SK-N-SH (cell line): ENCODE results near the gene PES1. TPM values are rescaled to one million over a fixed set of nuclear protein-coding genes. Genes with fewer than 3 reads are reported as not detected.
A peak's percentile ranks its signal among the peaks of the same experiment; 100 is the strongest.

Experiments used
- CTCF ChIA-PET: fragments of 300-600, 350-600 bp; formaldehyde crosslinking; extraction: SDS; loops from one replicate; lab custom pipeline; 2021; lab: Yijun Ruan, JAX
- POLR2A ChIA-PET: fragments of 350-600 bp; sonication (Branson Sonifier 250); formaldehyde crosslinking; extraction: SDS; loops from one replicate; lab custom pipeline; 2020; ENCODE audit warnings: antibody characterized with exemption, inconsistent platforms; lab: Yijun Ruan, JAX
- DNase-seq: peaks from one replicate; pipeline ENCODE4 v3.0.0; 2012
- H2AFZ ChIP-seq: fragments of 200-600 bp; sonication (generic); 2 replicates; pipeline ENCODE4 v1.8.1; 2016; ENCODE audit warnings: antibody characterized with exemption, mild to moderate bottlenecking, low read depth
- H3F3A ChIP-seq: fragments of 200-600 bp; sonication (generic); replicated peaks from 2 replicates; pipeline ENCODE3; 2016; ENCODE audit warnings: antibody characterized with exemption, mild to moderate bottlenecking; ENCODE audit not compliant: insufficient read depth
- H3K27ac ChIP-seq, 2 experiments: fragments of 200-500 bp in 1 of 2; fragments of 200-600 bp in 1 of 2; sonication (Bioruptor generic) in 1 of 2; sonication (generic), shearing (Covaris generic) in 1 of 2; 2 replicates each; pipeline versions ENCODE4 v1.5.1 to v1.6.1; 2014 to 2016; ENCODE audit warnings: low read depth in 2 of 2, inconsistent platforms in 1 of 2, low read length in 1 of 2, mild to moderate bottlenecking in 1 of 2, mixed read lengths in 1 of 2
- H3K27me3 ChIP-seq: fragments of 200-600 bp; sonication (generic), shearing (Covaris generic); 2 replicates; pipeline ENCODE4 v1.6.1; 2016; ENCODE audit warnings: mixed run types; ENCODE audit not compliant: insufficient read depth
- H3K36me3 ChIP-seq, 2 experiments: fragments of 200-500 bp in 1 of 2; fragments of 200-600 bp in 1 of 2; sonication (Bioruptor generic) in 1 of 2; sonication (generic) in 1 of 2; replicated peaks in 1 of 2; 2 replicates each; pipeline versions ENCODE3 to v1.5.1; 2014 to 2016; ENCODE audit warnings: low read length in 1 of 2, mild to moderate bottlenecking in 1 of 2; ENCODE audit not compliant: insufficient read depth in 2 of 2, control insufficient read depth in 1 of 2
- H3K4me1 ChIP-seq, 2 experiments: fragments of 200-500 bp in 1 of 2; fragments of 200-600 bp in 1 of 2; sonication (Bioruptor generic) in 1 of 2; sonication (generic), shearing (Covaris generic) in 1 of 2; 2 replicates each; pipeline versions ENCODE4 v1.5.1 to v1.6.1; 2014 to 2016; ENCODE audit warnings: low read depth in 1 of 2, low read length in 1 of 2, mixed run types in 1 of 2; ENCODE audit not compliant: insufficient read depth in 2 of 2, control insufficient read depth in 1 of 2
- H3K4me2 ChIP-seq: fragments of 200-600 bp; sonication (generic), shearing (Covaris generic); 2 replicates; pipeline ENCODE4 v1.6.1; 2017; ENCODE audit warnings: mixed run types
- H3K4me3 ChIP-seq, 2 experiments: fragments of 200-500 bp in 1 of 2; fragments of 200-600 bp in 1 of 2; sonication (Bioruptor generic) in 1 of 2; sonication (generic), shearing (Covaris generic) in 1 of 2; 2 replicates each; pipeline versions ENCODE4 v1.5.1 to v1.8.1; 2014 to 2016; ENCODE audit warnings: low read depth in 2 of 2, inconsistent platforms in 1 of 2, low read length in 1 of 2, mild to moderate bottlenecking in 1 of 2, mixed read lengths in 1 of 2, moderate library complexity in 1 of 2
- H3K79me2 ChIP-seq: fragments of 200-600 bp; sonication (generic); 2 replicates; pipeline ENCODE4 v1.8.1; 2017; ENCODE audit warnings: mild to moderate bottlenecking; ENCODE audit not compliant: insufficient read depth
- H3K9ac ChIP-seq: fragments of 200-600 bp; sonication (generic); 2 replicates; pipeline ENCODE4 v1.6.1; 2017; ENCODE audit warnings: mixed run types
- H3K9me2 ChIP-seq: fragments of 200-600 bp; sonication (generic); 2 replicates; pipeline ENCODE4 v1.6.1; 2017; ENCODE audit warnings: mixed run types
- H3K9me3 ChIP-seq: fragments of 200-600 bp; sonication (generic); 2 replicates; pipeline ENCODE4 v1.6.1; 2017; ENCODE audit warnings: mixed run types, mild to moderate bottlenecking, moderate library complexity
- H4K20me1 ChIP-seq: fragments of 200-600 bp; sonication (generic); 2 replicates; pipeline ENCODE4 v1.6.1; 2017; ENCODE audit warnings: mild to moderate bottlenecking, mixed run types; ENCODE audit not compliant: insufficient read depth
- CHD2 ChIP-seq: fragments of 150-350 bp; IDR thresholded peaks from 2 replicates; pipeline ENCODE4 v1.6.1; 2018; ENCODE audit warnings: low read length; ENCODE audit not compliant: partially characterized antibody
- EP300 ChIP-seq, 2 experiments: IDR thresholded peaks; 2 replicates each; pipeline versions ENCODE4 v1.4.0 to v1.6.1; 2012; ENCODE audit warnings: borderline replicate concordance in 1 of 2, low read depth in 1 of 2, low read length in 1 of 2
- FOXJ3 ChIP-seq: sonication (generic); formaldehyde crosslinking; IDR thresholded peaks from 2 replicates; pipeline ENCODE4 v1.5.1; 2020; ENCODE audit warnings: mild to moderate bottlenecking, missing genetic modification reagents
- FOXM1 ChIP-seq: IDR thresholded peaks from 2 replicates; pipeline ENCODE4 v1.4.0; 2012; ENCODE audit warnings: low read depth, mild to moderate bottlenecking
- GABPA ChIP-seq: IDR thresholded peaks from 2 replicates; pipeline ENCODE4 v1.4.0; 2012; ENCODE audit warnings: low read depth, mild to moderate bottlenecking
- MEF2A ChIP-seq: IDR thresholded peaks from 2 replicates; pipeline ENCODE4 v1.4.0; 2012; ENCODE audit warnings: low read depth, borderline replicate concordance
- MXI1 ChIP-seq: IDR thresholded peaks from 2 replicates; pipeline ENCODE4 v1.6.1; 2012; ENCODE audit warnings: mild to moderate bottlenecking, low read depth, low read length, improper control_type of control experiment
- NFIC ChIP-seq: IDR thresholded peaks from 2 replicates; pipeline ENCODE4 v1.4.0; 2012; ENCODE audit warnings: borderline replicate concordance
- RXRA ChIP-seq: IDR thresholded peaks from 2 replicates; pipeline ENCODE4 v1.4.0; 2012; ENCODE audit warnings: low read depth, mild to moderate bottlenecking, borderline replicate concordance
- SIN3A ChIP-seq: IDR thresholded peaks from 2 replicates; pipeline ENCODE4 v1.6.1; 2012; ENCODE audit warnings: low read depth, mild to moderate bottlenecking, low read length, moderate library complexity, borderline replicate concordance
- TAF1 ChIP-seq: IDR thresholded peaks from 2 replicates; pipeline ENCODE4 v1.6.1; 2012; ENCODE audit warnings: low read depth, mild to moderate bottlenecking, low read length, moderate library complexity, borderline replicate concordance
- TEAD4 ChIP-seq: IDR thresholded peaks from 2 replicates; pipeline ENCODE4 v1.4.0; 2012; ENCODE audit warnings: mild to moderate bottlenecking, borderline replicate concordance; ENCODE audit not compliant: insufficient read depth
- WGBS: methylation state at CpG from one replicate; pipeline ENCODE4 v1.1.6; 2017; ENCODE audit warnings: low lambda C conversion rate; 5-methylcytosine and 5-hydroxymethylcytosine counted together
- polyA plus RNA-seq, 3 experiments: library from polyadenylated mRNA; depleted of rRNA; stranded (reverse); fragments of >200 nt; gene quantifications; 2 replicates each; pipeline ENCODE4 v1.2.3, GENCODE V29; 2012
- TF ChIP-seq, protein P1 (sequence below): IDR thresholded peaks from 2 replicates; pipeline ENCODE4 v1.4.0; 2012; ENCODE audit warnings: low read depth

Gene PES1
- polyA plus RNA-seq, 1 of the 3 experiments (the other 2 are of a cell fraction), result 109 TPM

DNA sequence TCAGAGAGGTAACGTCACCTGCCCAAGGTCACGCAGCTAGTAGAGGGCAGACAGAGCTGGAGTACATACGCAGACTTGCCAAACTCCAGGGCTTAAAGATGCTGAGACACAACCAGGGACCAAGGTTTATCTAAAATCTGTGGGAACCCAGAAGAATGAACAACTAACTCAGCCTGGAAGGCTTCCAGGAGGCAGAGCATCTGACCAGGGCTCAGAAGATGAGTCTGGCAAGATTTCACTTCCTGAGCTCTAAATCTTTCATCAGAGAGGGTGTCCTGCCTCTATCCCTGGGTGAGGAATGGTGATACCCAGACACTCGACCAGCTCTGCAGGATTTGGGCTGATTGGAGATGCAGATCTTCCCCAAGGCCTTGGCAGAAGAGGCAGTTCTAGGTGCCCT, 26.4 kb downstream of the PES1 start:
- Histone ChIP-seq H3K4me3 (no peak overlapping the region), H3K4me2 (no peak overlapping the region), H3F3A (no peaks in the 10 kb centered on the region), H3K9me2 (no peaks in the 10 kb centered on the region), H3K27ac (no peak overlapping the region), H3K4me1 (peaks cover 0 to 19% of the 10 kb centered on the region in 2 experiments; a peak in 1 of 4 replicates), H2AFZ (no peak overlapping the region), H3K36me3 (no peaks in the 10 kb centered on the region), H3K79me2 (no peaks in the 10 kb centered on the region), H3K27me3 (no peaks in the 10 kb centered on the region; the same call in 1 of the 2 replicates), H3K9me3 (no peaks in the 10 kb centered on the region), H4K20me1 (no peaks in the 10 kb centered on the region), H3K9ac (no peak overlapping the region)
- TF ChIP-seq EP300 (IDR thresholded peaks at IDR 0.05; ENCODE audit: borderline replicate concordance in 1 of 2, low read depth in 1 of 2, low read length in 1 of 2) (no peak), NFIC (peak; percentile 28; the same call in 1 of the 2 replicates), CHD2 (no peak), SIN3A (no peak)
- ChIA-PET CTCF (interaction anchor here (0.9 to 1.3 kb wide), 4 partner anchors 9 to 584 kb away, joined by 3 to 5 read pairs (median 3); partner anchors contain the start of gene GAL3ST1), POLR2A (interaction anchor here (1.1 to 1.2 kb wide), 2 partner anchors 10 to 26 kb away, joined by 3 to 6 read pairs; partner anchors contain the start of gene PES1)
- DNase-seq, result no peak
- 63% methylated on average over 4 of the region's 4 CpGs for WGBS

DNA sequence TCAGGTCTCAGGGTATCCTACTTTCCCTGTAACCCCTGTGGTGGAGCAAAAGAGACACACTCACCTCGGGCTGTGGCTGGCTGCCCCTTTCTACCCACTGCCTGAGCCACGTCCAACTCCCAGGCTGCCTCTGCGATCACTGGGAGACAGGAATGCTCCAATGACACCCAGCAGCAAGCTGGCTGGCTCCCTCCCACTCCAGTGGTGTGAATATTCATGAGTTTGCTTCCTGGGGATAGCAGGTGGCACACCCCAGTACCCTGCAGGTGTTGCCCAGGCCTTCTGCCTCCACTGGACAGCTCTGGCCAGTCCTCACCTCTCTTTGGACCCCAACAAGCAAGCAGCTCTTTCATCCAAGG, 27.0 kb downstream of the PES1 start:
- H2AFZ ChIP-seq, result no peak overlapping the region
- TF ChIP-seq, protein P1, sequence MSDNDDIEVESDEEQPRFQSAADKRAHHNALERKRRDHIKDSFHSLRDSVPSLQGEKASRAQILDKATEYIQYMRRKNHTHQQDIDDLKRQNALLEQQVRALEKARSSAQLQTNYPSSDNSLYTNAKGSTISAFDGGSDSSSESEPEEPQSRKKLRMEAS, result no peak
- TF ChIP-seq RXRA (no peak), MXI1 (no peak), FOXJ3 (CRISPR knock-in tag) (no peak), TAF1 (no peak), GABPA (no peak), FOXM1 (no peak), MEF2A (no peak), TEAD4 (no peak)
- H3K79me2 ChIP-seq, result no peaks in the 10 kb centered on the region
- ChIA-PET POLR2A (interaction anchor here (1.2 kb wide), 1 partner anchor 27 kb away, joined by 6 read pairs; the partner anchor contains the start of gene PES1), CTCF (interaction anchor here (0.6 to 1.3 kb wide), 4 partner anchors 11 to 585 kb away, joined by 3 to 4 read pairs (median 3); no protein-coding TSS in a partner anchor)
- H4K20me1 ChIP-seq, result no peaks in the 10 kb centered on the region
- no peaks in the 10 kb centered on the region for H3F3A ChIP-seq
- no peaks in the 10 kb centered on the region for H3K9me2 ChIP-seq
- H3K27ac ChIP-seq, result no peak overlapping the region
- 37% methylated on average over 3 of the region's 3 CpGs for WGBS
- H3K36me3 ChIP-seq, result no peaks in the 10 kb centered on the region
- no peak overlapping the region for H3K9ac ChIP-seq
- H3K27me3 ChIP-seq, result no peaks in the 10 kb centered on the region; the same call in 1 of the 2 replicates
- no peaks in the 10 kb centered on the region for H3K9me3 ChIP-seq
- H3K4me2 ChIP-seq, result no peak overlapping the region
- DNase-seq, result no peak
- peaks cover 0 to 19% of the 10 kb centered on the region in 2 experiments; a peak in 1 of 4 replicates for H3K4me1 ChIP-seq
- H3K4me3 ChIP-seq, result no peak overlapping the region
